ENCODE measurements around the gene PER1. TPM values are rescaled to one million over a fixed set of nuclear protein-coding genes. Genes with fewer than 3 reads are reported as not detected.
A peak's percentile ranks its signal among the peaks of the same experiment; 100 is the strongest.

The PER1 gene
- total and polyA plus RNA-seq, 2 of the 13 experiments (the other 11 are each of a cell fraction or from before 2014, with no cell fraction given), result 2.6 to 3.6 TPM

GRCh38 chr17:8185582-8186445 lies 33.6 kb upstream of the PER1 start (continued):
- TF ChIP-seq FUBP1 (CRISPR knock-in tag; IDR thresholded peaks at IDR 0.05; ENCODE audit: borderline replicate concordance) (no peak), ISX (CRISPR knock-in tag; conservative IDR thresholded peaks at IDR 0.05) (no peak), ZNF75D (CRISPR knock-in tag; IDR thresholded peaks at IDR 0.05; ENCODE audit: borderline replicate concordance) (no peak), JUND (CRISPR knock-in tag; IDR thresholded peaks at IDR 0.05) (0 out of 2 replicates have a peak, but pooled peaks have one; percentile 34), FOSL2 (CRISPR knock-in tag; IDR thresholded peaks at IDR 0.05) (peak; percentile 58), ZNF605 (CRISPR knock-in tag; IDR thresholded peaks at IDR 0.05) (peak; percentile 86), SOX6 (IDR thresholded peaks at IDR 0.05) (no peak), SOX6 (CRISPR knock-in tag; IDR thresholded peaks at IDR 0.05) (no peak), XRCC5 (optimal IDR thresholded peaks at IDR 0.05; ENCODE audit: low read length) (peak; percentile 29), ZKSCAN5 (CRISPR knock-in tag; IDR thresholded peaks at IDR 0.05) (no peak), ZFP36L2 (CRISPR knock-in tag; IDR thresholded peaks at IDR 0.05) (no peak), HBP1 (CRISPR knock-in tag; IDR thresholded peaks at IDR 0.05; ENCODE audit: low read depth) (no peak), GZF1 (CRISPR knock-in tag; IDR thresholded peaks at IDR 0.05) (no peak), TFE3 (CRISPR knock-in tag; IDR thresholded peaks at IDR 0.05) (no peak), HOXA7 (CRISPR knock-in tag; IDR thresholded peaks at IDR 0.05) (no peak), ZSCAN12 (CRISPR knock-in tag; IDR thresholded peaks at IDR 0.05) (no peak), JUNB (CRISPR knock-in tag; IDR thresholded peaks at IDR 0.05; ENCODE audit: borderline replicate concordance) (no peak), CEBPB (IDR thresholded peaks at IDR 0.05; ENCODE audit: borderline replicate concordance, low read depth, low read length) (peak; percentile 45; the same call in 1 of the 2 replicates), ZNF788 (CRISPR knock-in tag; IDR thresholded peaks at IDR 0.05; ENCODE audit: borderline replicate concordance) (peak; percentile 75), KAT7 (CRISPR knock-in tag; IDR thresholded peaks at IDR 0.05; ENCODE audit: borderline replicate concordance) (no peak)
- TF ChIP-seq, protein P1, sequence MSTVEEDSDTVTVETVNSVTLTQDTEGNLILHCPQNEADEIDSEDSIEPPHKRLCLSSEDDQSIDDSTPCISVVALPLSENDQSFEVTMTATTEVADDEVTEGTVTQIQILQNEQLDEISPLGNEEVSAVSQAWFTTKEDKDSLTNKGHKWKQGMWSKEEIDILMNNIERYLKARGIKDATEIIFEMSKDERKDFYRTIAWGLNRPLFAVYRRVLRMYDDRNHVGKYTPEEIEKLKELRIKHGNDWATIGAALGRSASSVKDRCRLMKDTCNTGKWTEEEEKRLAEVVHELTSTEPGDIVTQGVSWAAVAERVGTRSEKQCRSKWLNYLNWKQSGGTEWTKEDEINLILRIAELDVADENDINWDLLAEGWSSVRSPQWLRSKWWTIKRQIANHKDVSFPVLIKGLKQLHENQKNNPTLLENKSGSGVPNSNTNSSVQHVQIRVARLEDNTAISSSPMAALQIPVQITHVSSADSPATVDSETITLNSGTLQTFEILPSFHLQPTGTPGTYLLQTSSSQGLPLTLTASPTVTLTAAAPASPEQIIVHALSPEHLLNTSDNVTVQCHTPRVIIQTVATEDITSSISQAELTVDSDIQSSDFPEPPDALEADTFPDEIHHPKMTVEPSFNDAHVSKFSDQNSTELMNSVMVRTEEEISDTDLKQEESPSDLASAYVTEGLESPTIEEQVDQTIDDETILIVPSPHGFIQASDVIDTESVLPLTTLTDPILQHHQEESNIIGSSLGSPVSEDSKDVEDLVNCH (CRISPR knock-in tag; IDR thresholded peaks at IDR 0.05), result no peak
- TF ChIP-seq, protein P2, sequence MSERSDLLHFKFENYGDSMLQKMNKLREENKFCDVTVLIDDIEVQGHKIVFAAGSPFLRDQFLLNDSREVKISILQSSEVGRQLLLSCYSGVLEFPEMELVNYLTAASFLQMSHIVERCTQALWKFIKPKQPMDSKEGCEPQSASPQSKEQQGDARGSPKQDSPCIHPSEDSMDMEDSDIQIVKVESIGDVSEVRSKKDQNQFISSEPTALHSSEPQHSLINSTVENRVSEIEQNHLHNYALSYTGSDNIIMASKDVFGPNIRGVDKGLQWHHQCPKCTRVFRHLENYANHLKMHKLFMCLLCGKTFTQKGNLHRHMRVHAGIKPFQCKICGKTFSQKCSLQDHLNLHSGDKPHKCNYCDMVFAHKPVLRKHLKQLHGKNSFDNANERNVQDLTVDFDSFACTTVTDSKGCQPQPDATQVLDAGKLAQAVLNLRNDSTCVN (CRISPR knock-in tag; IDR thresholded peaks at IDR 0.05; ENCODE audit: borderline replicate concordance), result peak; percentile 50; the same call in 1 of the 2 replicates

Data from HepG2 (cell line).